ENCODE measurements around the gene DHRS3. TPM values are rescaled to one million over a fixed set of nuclear protein-coding genes. Genes with fewer than 3 reads are reported as not detected.

The DHRS3 gene
- total and polyA plus RNA-seq, 2 donors, result 62.1 to 83.2 TPM

GRCh38 chr1:12594490-12594889 lies 23.5 kb downstream of the DHRS3 start:
- Histone ChIP-seq H3K4me1 (ENCODE audit: insufficient read depth) (peaks cover 3% of the 10 kb centered on the region), H3K4me3 (ENCODE audit: low read depth, low read length) (no peak overlapping the region)

GRCh38 chr1:12593621-12594066 lies 24.4 kb downstream of the DHRS3 start:
- H3K4me1 ChIP-seq (ENCODE audit: insufficient read depth), result peaks cover 3% of the 10 kb centered on the region
- peak overlapping the region; percentile 79 for H3K27ac ChIP-seq (ENCODE audit: low read depth)
- WGBS, result 25% methylated on average over 7 of the region's 7 CpGs
- H3K4me3 ChIP-seq (ENCODE audit: low read depth, low read length), result no peak overlapping the region
- DNase-seq (ENCODE audit: extremely low spot score), result no peak
- H3K36me3 ChIP-seq (ENCODE audit: insufficient read depth), result no peaks in the 10 kb centered on the region

More at GRCh38 chr1:12594490-12594889, 23.5 kb downstream of the DHRS3 start:
- no peak for DNase-seq (ENCODE audit: extremely low spot score)
- Histone ChIP-seq H3K36me3 (ENCODE audit: insufficient read depth) (no peaks in the 10 kb centered on the region), H3K27ac (ENCODE audit: low read depth) (peak overlapping the region; percentile 79)
- 86% methylated on average over 6 of the region's 6 CpGs for WGBS

- no peak for DNase-seq (ENCODE audit: extremely low spot score)
- H3K27ac ChIP-seq (ENCODE audit: low read depth), result peak overlapping the region; percentile 13
- no peaks in the 10 kb centered on the region for H3K36me3 ChIP-seq (ENCODE audit: insufficient read depth)
- no peak overlapping the region for H3K4me3 ChIP-seq (ENCODE audit: low read depth, low read length)
- H3K4me1 ChIP-seq (ENCODE audit: insufficient read depth), result peaks cover 3% of the 10 kb centered on the region
- WGBS, result 87% methylated on average over 7 of the region's 7 CpGs
Observed at GRCh38 chr1:12592496-12592895, 25.5 kb downstream of the DHRS3 start.

- Histone ChIP-seq H3K36me3 (ENCODE audit: insufficient read depth) (no peaks in the 10 kb centered on the region), H3K4me1 (ENCODE audit: insufficient read depth) (peaks cover under 1% of the 10 kb centered on the region), H3K27ac (ENCODE audit: low read depth) (no peak overlapping the region), H3K4me3 (ENCODE audit: low read depth, low read length) (no peak overlapping the region)
- 67% methylated on average over 19 of the region's 19 CpGs for WGBS
- no peak for DNase-seq (ENCODE audit: extremely low spot score)
Observed at GRCh38 chr1:12591267-12591938, 26.6 kb downstream of the DHRS3 start.

GRCh38 chr1:12588695-12589094 lies 29.3 kb downstream of the DHRS3 start:
- H3K4me1 ChIP-seq (ENCODE audit: insufficient read depth), result no peaks in the 10 kb centered on the region
- no peaks in the 10 kb centered on the region for H3K36me3 ChIP-seq (ENCODE audit: insufficient read depth)
- H3K27ac ChIP-seq (ENCODE audit: low read depth), result no peak overlapping the region
- no peak overlapping the region for H3K4me3 ChIP-seq (ENCODE audit: low read depth, low read length)
- WGBS, result 65% methylated on average over 8 of the region's 8 CpGs
- DNase-seq (ENCODE audit: extremely low spot score), result no peak

GRCh38 chr1:12587981-12588640 lies 29.9 kb downstream of the DHRS3 start:
- H3K4me1 ChIP-seq (ENCODE audit: insufficient read depth), result no peaks in the 10 kb centered on the region
- WGBS, result 86% methylated on average over 7 of the region's 7 CpGs

GRCh38 chr1:12585951-12586942 lies 31.8 kb downstream of the DHRS3 start:
- Histone ChIP-seq H3K27ac (ENCODE audit: low read depth) (no peak overlapping the region), H3K36me3 (ENCODE audit: insufficient read depth) (no peaks in the 10 kb centered on the region), H3K4me1 (ENCODE audit: insufficient read depth) (no peaks in the 10 kb centered on the region), H3K4me3 (ENCODE audit: low read depth, low read length) (no peak overlapping the region)
- no peak for DNase-seq (ENCODE audit: extremely low spot score)
- 83% methylated on average over 19 of the region's 19 CpGs for WGBS

More at GRCh38 chr1:12587981-12588640, 29.9 kb downstream of the DHRS3 start:
- no peak for DNase-seq (ENCODE audit: extremely low spot score)
- no peak overlapping the region for H3K27ac ChIP-seq (ENCODE audit: low read depth)
- no peak overlapping the region for H3K4me3 ChIP-seq (ENCODE audit: low read depth, low read length)
- H3K36me3 ChIP-seq (ENCODE audit: insufficient read depth), result no peaks in the 10 kb centered on the region

GRCh38 chr1:12585536-12585935 lies 32.5 kb downstream of the DHRS3 start:
- Histone ChIP-seq H3K27ac (ENCODE audit: low read depth) (no peak overlapping the region), H3K4me3 (ENCODE audit: low read depth, low read length) (no peak overlapping the region), H3K4me1 (ENCODE audit: insufficient read depth) (no peaks in the 10 kb centered on the region), H3K36me3 (ENCODE audit: insufficient read depth) (no peaks in the 10 kb centered on the region)
- no peak for DNase-seq (ENCODE audit: extremely low spot score)
- 92% methylated on average over 10 of the region's 10 CpGs for WGBS

- H3K4me1 ChIP-seq (ENCODE audit: insufficient read depth), result no peaks in the 10 kb centered on the region
- 76% methylated on average over 6 of the region's 6 CpGs for WGBS
Observed at GRCh38 chr1:12584900-12585525, 33.0 kb downstream of the DHRS3 start.

GRCh38 chr1:12583484-12583883 lies 34.5 kb downstream of the DHRS3 start:
- no peaks in the 10 kb centered on the region for H3K36me3 ChIP-seq (ENCODE audit: insufficient read depth)
- H3K4me1 ChIP-seq (ENCODE audit: insufficient read depth), result no peaks in the 10 kb centered on the region
- no peak overlapping the region for H3K4me3 ChIP-seq (ENCODE audit: low read depth, low read length)
- no peak overlapping the region for H3K27ac ChIP-seq (ENCODE audit: low read depth)
- no peak for DNase-seq (ENCODE audit: extremely low spot score)

More at GRCh38 chr1:12584900-12585525, 33.0 kb downstream of the DHRS3 start:
- DNase-seq (ENCODE audit: extremely low spot score), result no peak
- no peaks in the 10 kb centered on the region for H3K36me3 ChIP-seq (ENCODE audit: insufficient read depth)
- no peak overlapping the region for H3K27ac ChIP-seq (ENCODE audit: low read depth)
- no peak overlapping the region for H3K4me3 ChIP-seq (ENCODE audit: low read depth, low read length)

GRCh38 chr1:12582649-12583048 lies 35.4 kb downstream of the DHRS3 start:
- no peak overlapping the region for H3K4me3 ChIP-seq (ENCODE audit: low read depth, low read length)

GRCh38 chr1:12581179-12581578 lies 36.8 kb downstream of the DHRS3 start:
- no peak overlapping the region for H3K27ac ChIP-seq (ENCODE audit: low read depth)
- H3K4me3 ChIP-seq (ENCODE audit: low read depth, low read length), result no peak overlapping the region
- H3K4me1 ChIP-seq (ENCODE audit: insufficient read depth), result no peaks in the 10 kb centered on the region
- no peak for DNase-seq (ENCODE audit: extremely low spot score)
- no peaks in the 10 kb centered on the region for H3K36me3 ChIP-seq (ENCODE audit: insufficient read depth)
- 74% methylated on average over 5 of the region's 5 CpGs for WGBS

More at GRCh38 chr1:12582649-12583048, 35.4 kb downstream of the DHRS3 start:
- DNase-seq (ENCODE audit: extremely low spot score), result no peak
- 98% methylated on average over 4 of the region's 4 CpGs for WGBS
- Histone ChIP-seq H3K27ac (ENCODE audit: low read depth) (no peak overlapping the region), H3K36me3 (ENCODE audit: insufficient read depth) (no peaks in the 10 kb centered on the region), H3K4me1 (ENCODE audit: insufficient read depth) (no peaks in the 10 kb centered on the region)
